RKO (cell line): ENCODE results near the gene FAM124B.

ENCODE experiments used
- DNase-seq: peaks from one replicate; pipeline ENCODE4 v3.0.0-alpha.2; 2016; ENCODE audit warnings: low spot score

The FAM124B gene

DNA sequence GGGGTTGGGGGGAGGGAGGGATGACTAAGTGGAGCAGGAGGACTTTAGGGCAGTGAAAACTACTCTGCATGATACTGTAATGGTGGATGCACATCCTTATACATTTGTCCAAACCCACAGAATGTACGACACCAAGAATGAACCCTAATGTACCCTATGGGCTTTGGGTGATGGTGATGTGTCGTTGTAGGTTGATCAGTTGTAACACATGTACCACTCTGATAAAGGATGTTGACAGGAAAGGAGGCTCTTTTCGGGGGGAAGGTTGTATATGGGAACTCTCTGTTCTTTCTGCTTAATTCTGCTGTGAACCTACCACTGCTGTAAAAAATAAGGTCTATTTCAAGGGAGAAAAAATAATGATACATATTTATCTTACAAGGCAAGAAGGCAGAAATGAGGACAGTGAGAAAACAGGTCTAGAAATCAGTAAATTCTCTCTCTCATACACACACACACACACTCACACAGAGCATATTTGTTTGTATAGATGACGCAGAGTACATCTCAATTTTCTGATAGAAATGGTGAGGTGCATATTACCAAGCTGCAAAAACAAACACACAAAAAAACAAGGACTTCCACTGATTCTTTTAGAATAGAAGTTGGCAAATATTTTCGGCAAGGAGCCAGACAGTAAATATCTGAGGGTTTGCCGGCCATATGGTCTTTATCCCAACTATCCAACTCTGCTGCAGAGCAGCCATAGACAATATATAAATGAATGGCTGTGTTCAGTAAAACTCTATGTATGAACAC, 20.2 kb downstream of the FAM124B start:
- no peak for DNase-seq

DNA sequence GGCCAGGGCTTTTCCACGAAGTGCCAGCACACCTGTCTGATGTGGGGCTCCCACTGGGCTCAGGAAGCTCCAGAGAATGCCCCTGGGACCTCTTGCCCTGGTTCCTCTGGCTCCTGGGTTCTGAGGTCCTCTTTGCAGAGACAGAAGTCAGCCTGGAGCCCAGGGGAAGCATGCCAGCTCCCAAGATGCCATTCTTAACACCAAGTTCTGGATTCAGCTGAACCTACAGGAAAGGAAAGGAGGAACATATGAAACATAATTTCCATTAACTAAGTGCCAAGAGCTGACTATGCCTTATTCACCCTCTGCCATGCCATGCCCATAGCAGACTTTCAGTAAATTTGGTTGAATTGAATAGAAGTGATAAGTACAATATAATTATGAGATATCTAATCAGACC, 21.9 kb downstream of the FAM124B start:
- DNase-seq = no peak

DNA sequence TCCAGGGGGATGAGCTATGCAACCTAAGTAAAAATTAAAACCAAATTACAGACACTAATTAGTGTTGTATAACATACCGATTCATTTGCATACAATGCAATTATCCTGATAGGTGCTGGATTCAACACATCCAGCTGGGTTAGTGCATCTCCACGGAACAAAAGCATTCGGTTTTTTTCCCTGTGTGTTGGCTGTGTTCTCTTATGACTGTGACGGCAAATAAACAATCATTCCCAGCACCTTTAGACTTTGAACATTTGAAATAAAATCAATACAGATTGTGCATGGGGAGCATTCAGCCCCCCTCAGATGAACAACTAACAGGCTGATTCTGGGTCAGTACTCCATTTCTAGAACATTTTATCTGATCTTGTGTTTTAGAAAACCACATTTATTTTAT, 22.7 kb downstream of the FAM124B start:
- no peak for DNase-seq

DNA sequence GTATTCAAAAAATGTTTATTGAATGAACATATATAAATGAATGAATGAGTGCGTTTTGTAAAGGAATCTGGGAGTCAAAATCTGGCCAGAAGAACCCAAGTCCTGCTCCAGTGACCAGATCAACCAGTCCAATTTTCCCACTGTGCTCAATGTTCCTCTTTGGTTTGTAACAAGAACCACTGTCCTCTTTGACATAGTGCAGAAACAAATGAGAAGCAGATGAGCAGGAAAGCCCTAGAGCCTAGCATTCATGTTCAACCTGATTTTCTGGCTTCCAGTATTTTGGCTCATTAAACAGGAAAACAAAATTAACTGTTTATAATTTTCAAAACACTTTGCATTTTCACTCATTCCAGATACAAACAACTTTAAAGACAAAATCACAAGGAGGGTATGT, 23.2 kb downstream of the FAM124B start:
- DNase-seq = no peak

DNA sequence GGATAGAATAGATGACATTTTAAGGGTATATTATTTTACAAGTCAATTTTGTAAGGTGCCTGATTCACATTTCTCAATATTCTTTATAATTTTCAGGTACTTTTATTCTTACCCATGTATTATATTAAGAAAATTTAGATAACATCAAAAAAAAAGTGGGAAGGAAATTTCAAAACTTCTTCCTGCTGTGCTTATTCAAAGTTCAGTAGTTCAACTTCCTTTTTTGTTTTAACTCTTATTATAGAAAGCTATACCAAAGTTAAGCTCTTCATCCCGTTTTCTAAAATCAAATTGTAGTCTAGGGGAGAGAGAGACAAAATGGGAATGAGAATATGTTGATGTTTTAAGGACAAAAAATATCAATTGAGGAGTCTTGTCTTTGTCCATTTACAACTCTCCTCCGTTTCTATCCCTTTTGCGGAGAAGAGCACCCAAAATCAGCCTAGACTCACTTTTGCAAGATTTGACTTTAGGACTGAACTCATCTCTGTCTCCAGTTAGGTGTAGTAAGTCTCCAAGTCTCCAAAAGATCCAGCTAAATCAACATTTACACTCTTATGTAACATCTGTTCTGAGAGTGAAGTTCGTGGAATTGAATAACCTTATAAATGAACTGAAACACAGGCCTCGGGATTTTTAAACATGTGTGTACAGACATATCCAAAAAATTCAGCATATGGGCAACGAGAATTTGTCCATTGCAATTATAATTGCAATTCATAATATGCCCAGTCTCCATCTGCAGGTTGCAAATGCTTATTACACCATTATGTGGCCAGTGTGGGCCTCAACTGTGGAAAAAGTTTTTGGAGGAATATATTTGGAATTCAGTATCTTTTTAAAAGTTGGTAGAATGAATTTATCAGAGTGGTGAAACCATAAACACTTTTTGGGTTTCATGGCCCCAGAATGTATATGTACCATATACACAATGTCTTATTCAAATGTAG, 23.9 kb downstream of the FAM124B start:
- no peak for DNase-seq

DNA sequence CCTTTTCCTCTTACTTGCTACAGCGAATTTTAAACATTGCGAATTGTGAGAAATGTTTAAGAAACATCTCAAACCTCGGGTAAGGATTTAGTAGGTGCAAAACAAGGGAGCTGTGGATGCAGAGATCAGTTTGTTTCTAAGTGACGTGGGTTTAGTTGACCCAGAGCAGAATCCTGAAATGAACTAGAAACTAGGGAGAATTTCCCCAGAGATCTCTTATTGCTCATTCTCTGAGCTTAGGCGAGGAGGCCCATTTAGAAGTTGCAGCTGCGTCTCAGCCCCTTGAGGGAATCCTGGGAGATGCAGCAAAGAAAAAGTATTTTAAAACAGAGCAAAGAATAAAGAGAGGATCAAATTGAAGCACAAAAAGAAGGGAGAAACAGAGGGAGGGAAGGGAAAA, 29.3 kb downstream of the FAM124B start:
- DNase-seq = no peak

DNA sequence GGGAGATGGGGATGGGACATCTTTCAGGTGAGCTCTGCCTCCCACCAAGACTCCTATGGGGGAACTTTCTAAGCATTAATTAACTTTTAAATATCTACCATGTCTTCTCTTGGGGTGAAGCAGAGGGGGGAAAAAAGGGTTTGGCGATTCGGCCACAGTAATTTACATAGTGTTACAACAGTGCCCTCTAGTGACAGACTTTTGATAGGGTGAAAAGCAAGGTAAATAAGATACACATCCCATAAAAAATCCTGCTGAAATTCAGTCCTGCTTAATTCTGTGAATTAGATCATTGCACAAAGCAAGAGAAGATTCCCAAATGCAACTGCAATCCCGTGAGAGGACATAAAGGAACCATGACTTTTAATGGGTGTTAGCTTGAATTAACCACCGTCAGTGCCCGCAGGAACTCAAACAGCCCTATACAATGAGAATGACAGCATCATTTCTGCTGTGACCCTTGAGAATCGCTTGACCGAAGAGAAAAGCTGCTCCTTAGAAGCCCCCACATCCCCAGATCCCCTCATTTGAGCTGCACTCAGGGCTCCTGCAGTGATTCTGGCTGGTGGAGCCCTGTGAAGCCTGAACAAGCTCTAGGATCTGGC, 32.8 kb downstream of the FAM124B start:
- peak; percentile 51 for DNase-seq

DNA sequence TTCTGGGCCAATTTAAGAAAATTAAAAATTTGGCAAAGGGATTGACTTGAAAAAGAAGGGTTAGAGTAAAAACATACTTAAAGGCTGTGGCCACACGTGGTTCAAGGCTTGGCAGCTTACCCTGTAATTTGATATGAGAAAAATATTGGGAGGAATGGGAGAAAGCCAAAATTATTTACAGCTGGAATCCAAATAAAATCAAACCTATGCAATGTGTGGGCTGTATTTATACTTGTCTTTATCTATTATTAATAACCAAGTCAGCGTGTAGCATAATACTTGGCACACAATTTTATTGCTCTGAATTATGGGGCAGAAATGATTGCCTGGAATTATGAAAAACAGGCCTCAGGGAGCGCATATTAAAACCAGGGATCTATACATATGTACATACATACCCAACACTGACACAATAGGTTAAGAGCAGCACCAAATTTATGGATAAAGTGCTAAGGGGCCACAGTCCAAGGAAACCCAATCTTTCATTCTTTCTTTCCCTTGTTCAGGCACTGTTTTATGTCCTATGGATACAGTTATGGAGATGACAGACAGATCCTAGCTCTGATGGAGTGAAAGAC, 35.6 kb downstream of the FAM124B start:
- DNase-seq = no peak

DNA sequence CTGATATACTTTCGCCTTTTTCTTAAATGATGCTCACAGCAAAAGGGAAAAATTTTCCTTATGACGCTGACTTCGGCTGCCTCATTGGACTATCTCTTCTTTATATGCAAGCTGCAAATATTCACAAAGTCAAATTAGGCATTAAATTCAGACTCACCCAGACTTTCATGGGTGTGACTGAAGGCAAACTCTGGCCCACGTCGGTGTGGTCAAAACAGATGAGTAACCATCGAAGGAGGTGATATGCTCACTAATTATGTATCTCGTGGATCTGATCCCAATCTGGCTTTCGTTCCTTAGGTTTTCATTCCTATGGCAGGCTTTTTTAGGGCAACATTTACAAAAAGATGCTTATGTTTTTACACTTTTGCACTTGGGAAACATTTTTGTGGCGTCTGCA, 36.6 kb downstream of the FAM124B start:
- no peak for DNase-seq

DNA sequence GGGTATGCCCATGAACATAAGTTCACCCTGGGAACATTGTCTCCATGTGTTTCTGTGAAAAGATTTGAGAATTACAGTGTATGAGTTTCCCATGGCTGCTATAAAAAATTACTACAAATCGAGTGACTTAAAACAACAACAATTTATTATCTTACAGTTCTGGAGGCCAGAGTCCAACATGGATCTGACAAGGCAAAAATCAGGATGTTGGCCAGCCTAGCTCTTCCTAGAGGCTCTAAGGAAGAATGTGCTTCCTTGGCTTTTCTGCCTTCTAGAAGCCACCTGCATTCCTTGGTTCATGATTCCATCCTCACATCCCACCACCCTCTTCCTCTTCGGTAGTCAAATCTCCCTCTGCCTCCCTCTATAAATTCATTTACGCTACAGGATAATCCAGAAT, 38.6 kb downstream of the FAM124B start:
- no peak for DNase-seq

DNA sequence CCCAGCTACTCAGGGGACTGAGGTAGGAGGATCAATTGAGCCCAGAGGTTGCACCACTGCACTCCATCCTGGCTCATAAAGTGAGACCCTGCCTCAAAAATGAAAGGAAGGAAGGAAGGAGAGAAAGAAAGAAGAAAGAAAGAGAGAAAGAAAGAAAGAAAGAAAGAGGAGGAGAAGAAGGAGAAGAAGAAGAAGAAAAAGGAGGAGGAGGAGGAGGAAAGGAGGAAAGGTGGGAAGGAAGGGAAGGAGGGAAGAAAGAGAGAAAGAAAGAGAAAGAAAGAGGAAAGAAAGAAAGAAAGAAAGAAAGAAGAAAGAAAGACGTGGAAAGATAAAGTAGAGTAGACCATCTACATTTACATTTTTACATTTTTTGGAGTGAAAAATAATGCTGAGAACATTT, 39.8 kb downstream of the FAM124B start:
- DNase-seq = no peak

DNA sequence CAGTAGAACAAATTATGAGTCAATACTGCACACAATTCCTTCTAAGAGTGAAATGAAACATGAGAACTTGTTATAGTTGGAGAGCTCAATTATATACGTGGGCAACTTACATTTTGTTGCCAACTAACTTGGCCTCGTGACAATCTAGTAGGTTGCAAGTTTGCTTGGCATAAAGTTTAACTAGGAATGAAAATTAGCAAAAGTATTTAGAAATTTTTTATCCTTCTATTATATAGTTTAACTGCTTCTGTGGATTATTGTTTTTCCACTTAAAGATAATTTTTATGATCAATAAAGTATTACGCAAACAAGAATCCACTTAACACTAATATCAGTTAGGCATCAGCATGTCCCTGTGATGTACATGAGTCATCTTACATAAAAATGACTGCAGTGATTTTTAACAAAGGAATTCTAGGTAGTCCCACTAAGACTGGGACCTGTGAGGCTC, 41.1 kb downstream of the FAM124B start:
- DNase-seq = no peak

DNA sequence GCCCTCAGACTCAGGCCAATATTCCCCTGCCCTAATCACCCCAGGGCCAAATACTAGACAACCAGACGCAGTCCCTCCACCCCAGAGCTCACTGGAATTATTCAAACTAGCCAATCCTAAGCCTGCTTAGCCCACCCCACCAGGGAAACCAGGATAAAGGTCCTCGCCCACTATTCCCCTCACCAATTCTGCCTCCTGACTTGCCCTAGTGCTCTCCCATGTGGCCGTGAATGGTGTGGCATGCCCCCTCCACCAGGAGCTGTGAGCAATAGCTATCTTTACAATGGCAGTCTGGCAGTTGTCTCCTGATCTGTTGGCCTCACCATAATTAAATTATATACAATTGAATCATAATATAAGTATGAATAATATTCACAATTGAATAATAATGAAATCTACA, 42.3 kb downstream of the FAM124B start:
- peak; percentile 19 for DNase-seq

DNA sequence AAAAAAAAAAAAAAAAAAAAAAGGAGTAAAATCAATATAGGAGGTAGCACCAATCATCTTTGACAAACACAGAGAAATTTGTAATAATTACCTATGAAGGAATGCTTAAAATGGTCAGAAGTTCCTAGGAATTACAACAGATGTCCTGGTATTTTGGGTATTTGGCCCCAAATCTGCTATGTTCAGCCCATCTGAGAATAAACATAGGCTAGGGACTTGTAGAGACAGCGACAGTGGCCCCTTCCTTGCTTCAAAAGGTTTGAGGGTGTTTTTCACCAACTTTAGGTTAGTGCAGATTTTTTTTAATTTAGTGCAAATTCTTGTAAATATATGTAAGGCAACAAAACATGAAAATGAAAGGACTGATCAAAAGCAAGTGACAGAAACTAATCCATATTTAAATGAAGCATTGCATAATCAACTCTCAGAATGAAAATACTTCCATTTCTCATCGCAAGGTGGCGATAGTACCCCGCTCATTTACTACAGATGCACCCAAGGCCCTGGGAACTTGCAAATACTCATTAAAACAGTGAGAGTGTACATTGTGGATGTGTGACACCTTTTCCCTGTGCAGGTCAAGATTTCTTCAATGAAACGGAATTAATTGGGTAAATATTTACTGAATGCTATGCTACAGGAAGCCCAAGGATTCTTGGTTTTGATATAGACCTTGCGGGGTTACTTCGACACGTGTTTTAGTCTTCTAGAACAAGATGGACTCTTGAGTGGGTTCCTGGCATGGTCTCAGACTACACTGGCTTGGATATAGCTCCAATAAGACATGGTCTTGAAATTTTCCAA, 44.6 kb downstream of the FAM124B start:
- DNase-seq = peak; percentile 59

DNA sequence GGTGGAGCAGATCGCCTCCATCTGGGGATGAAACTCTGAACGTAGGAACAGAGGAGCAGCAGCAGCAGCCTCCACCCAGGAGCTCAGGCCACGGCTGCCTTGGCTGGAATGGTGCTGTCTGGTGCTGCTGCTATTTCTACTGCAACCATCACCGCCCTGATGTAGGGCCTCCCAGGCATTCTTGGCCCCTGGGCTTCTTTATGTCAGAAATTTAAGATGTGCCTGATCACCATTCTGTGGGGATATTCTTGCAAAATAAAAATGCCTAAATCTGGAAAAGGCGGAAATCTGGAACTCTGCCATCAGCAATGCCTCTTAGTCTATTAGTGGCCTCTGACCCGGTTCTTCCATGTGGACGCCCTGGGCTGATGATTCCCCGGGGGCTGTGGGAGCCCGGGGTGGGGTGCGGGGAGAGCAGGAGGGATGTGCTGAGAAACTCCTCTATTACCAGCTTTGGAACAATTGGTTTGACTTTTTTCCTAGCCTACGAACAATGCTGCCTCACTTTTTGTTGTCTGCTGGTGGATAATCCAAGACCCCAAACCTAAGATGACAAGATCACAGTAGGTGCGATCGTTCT, 47.2 kb downstream of the FAM124B start:
- DNase-seq = no peak

DNA sequence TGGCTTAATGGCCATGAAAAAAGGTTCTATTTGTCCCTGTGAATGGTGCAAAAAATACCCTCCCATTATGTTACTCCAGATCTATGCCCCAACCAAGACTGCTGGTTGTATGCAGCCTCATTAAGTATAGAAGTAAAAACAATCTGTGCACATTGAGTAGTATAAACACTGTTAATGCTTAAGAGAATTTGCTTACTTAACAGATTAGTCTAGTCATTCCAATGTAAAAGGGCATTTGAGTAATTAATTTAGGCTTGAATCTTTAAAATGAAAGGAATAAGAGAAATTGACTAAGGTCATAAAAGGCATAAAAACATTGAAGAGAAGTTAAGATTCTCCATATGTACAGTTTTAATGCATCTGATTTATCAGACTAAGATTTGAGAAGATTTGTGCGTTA, 51.2 kb downstream of the FAM124B start:
- no peak for DNase-seq

DNA sequence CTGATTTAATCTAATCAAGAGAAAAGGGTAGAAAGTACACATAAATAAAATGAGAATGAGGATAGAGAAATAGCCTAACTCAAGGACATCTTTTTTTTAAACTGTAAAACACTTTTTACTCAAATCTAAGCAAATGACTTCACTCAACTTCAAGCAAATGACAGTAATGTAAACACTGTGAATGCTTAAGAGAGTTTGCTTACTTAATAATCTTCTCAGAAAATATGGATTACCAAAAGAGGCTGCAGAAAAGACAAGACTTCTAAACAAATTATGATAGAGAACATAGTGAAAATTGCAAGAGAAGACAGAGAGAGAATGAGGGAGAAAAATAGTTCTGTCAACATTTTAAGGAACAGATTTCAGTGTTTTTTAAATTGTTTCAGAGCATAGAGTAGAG, 52.5 kb downstream of the FAM124B start:
- DNase-seq = no peak

DNA sequence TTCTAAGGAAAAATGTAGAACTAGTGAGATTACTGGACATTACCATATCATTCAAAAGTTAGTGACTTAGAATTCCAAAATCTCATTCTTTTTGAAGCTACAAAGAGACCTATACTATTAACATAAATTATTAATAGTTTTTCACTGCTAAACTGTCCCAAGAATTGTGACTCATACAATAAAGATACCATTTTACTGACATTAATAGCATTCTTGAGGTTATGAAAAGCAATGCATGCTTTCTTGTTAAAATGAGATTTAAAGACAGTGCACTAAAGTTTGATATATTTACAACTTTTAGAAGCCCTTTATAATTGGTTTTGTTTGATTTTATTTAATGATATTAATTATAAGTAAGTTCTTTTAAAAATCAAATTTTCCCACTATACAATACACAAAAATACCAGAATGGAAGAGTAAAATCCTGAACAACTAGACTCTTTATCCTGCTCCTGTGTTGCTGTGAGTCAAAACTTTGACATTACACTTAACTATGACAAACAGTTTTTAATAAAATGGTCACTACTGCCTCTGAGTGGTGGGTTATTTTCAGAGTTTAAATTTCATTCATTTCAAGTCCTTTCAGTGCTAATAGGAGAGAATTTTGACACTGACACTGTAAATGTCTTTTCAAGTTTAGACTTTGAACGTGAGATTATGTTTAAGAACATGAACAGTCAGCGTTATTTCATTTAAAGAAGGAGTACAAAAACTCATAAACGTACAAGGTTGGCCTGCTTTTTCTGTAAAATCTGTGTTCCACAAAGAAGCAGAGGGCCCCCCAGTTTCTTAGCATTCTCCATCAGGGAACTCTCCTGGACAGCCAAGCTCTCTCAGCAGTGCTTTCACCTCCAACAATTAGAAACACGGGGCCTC, 54.5 kb downstream of the FAM124B start:
- DNase-seq = no peak

DNA sequence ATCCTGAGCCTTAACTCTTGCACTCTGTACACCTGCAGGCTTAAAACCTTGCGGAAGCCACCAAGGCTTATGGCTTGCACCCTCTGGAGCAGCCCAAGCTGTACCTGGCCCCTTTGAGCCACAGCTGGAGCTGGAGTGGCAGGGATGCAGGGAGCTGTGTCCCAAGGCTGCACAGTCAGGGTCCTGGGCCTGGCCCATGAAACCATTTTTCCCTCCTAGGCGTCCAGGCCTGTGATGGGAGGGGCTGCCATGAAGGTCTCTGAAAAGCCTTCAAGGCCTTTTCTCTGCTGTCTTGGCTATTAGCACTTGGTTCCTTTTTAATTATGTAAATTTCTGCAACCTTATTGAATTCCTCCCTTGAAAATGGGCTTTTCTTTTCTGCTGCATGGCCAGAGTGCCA, 56.4 kb downstream of the FAM124B start:
- DNase-seq = no peak

DNA sequence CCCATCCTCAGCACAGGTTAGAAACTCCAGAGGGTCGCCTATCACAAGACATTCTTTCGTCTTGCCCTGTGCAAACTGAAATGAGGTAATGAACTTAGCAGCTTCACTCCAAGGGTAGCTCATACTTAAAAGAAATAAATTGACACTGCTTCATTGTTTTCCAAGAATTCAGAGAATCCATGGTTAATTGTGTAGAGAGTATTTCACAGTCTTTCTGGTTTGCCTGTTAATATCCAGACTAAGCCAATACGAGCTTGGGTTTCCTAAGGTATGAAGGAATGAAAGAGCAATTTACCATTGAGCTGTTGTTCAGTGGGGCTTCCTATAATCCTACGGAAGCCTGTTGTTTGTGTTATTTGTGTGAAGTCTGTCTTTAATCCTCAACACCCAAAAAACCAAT, 58.7 kb downstream of the FAM124B start:
- DNase-seq = no peak
